HEK293 (cell line): ENCODE results near the gene QPCTL.

Experiments
- BCL11A ChIP-seq: fragments of 450-650 bp; formaldehyde crosslinking; IDR thresholded peaks from 2 replicates; pipeline ENCODE4 v1.5.1; 2016; ENCODE audit warnings: low read depth, missing biosample characterization, missing genetic modification characterization
- EGR2 ChIP-seq: fragments of 450-650 bp; formaldehyde crosslinking; IDR thresholded peaks from 2 replicates; pipeline ENCODE4 v1.5.1; 2016; ENCODE audit warnings: low read depth, missing biosample characterization, missing genetic modification characterization
- GLI4 ChIP-seq: fragments of 450-650 bp; formaldehyde crosslinking; IDR thresholded peaks from 2 replicates; pipeline ENCODE4 v1.5.1; 2016; ENCODE audit warnings: missing biosample characterization, missing genetic modification characterization
- OSR2 ChIP-seq: fragments of 450-650 bp; formaldehyde crosslinking; IDR thresholded peaks from 2 replicates; pipeline ENCODE4 v1.5.1; 2016; ENCODE audit warnings: missing biosample characterization, missing genetic modification characterization
- PATZ1 ChIP-seq: fragments of 450-650 bp; formaldehyde crosslinking; IDR thresholded peaks from 2 replicates; pipeline ENCODE4 v1.5.1; 2016; ENCODE audit warnings: missing biosample characterization, missing genetic modification characterization
- PRDM6 ChIP-seq: fragments of 450-650 bp; formaldehyde crosslinking; IDR thresholded peaks from 2 replicates; pipeline ENCODE4 v1.5.1; 2017; ENCODE audit warnings: missing biosample characterization, missing genetic modification characterization
- RBAK ChIP-seq: fragments of 450-650 bp; formaldehyde crosslinking; IDR thresholded peaks from 2 replicates; pipeline ENCODE4 v1.5.1; 2016; ENCODE audit warnings: missing biosample characterization, missing genetic modification characterization
- REST ChIP-seq: fragments of 450-650 bp; formaldehyde crosslinking; IDR thresholded peaks from 2 replicates; pipeline ENCODE4 v1.5.1; 2016; ENCODE audit warnings: missing biosample characterization, missing genetic modification characterization
- WT1 ChIP-seq: fragments of 450-650 bp; formaldehyde crosslinking; IDR thresholded peaks from 2 replicates; pipeline ENCODE4 v1.5.1; 2016; ENCODE audit warnings: missing biosample characterization, missing genetic modification characterization
- ZEB2 ChIP-seq: fragments of 450-650 bp; formaldehyde crosslinking; IDR thresholded peaks from 2 replicates; pipeline ENCODE4 v1.5.1; 2016; ENCODE audit warnings: missing biosample characterization, missing genetic modification characterization
- ZIC2 ChIP-seq: fragments of 450-650 bp; formaldehyde crosslinking; IDR thresholded peaks from 2 replicates; pipeline ENCODE4 v1.5.1; 2016; ENCODE audit warnings: missing biosample characterization, missing genetic modification characterization
- ZNF10 ChIP-seq: fragments of 450-650 bp; formaldehyde crosslinking; IDR thresholded peaks from 2 replicates; pipeline ENCODE4 v1.5.1; 2017; ENCODE audit warnings: missing biosample characterization, missing genetic modification characterization
- ZNF114 ChIP-seq: fragments of 450-650 bp; formaldehyde crosslinking; IDR thresholded peaks from 2 replicates; pipeline ENCODE4 v1.5.0; 2017; ENCODE audit warnings: missing biosample characterization, missing genetic modification characterization
- ZNF140 ChIP-seq: fragments of 450-650 bp; formaldehyde crosslinking; IDR thresholded peaks from 2 replicates; pipeline ENCODE4 v1.5.1; 2016; ENCODE audit warnings: missing biosample characterization, missing genetic modification characterization
- ZNF184 ChIP-seq: fragments of 450-650 bp; IDR thresholded peaks from 2 replicates; pipeline ENCODE4 v1.5.1; 2018; ENCODE audit warnings: missing biosample characterization, mild to moderate bottlenecking, missing genetic modification characterization
- ZNF23 ChIP-seq: fragments of 450-650 bp; formaldehyde crosslinking; IDR thresholded peaks from 2 replicates; pipeline ENCODE4 v1.5.1; 2016; ENCODE audit warnings: missing biosample characterization, missing genetic modification characterization, borderline replicate concordance
- ZNF354C ChIP-seq: fragments of 450-650 bp; formaldehyde crosslinking; IDR thresholded peaks from 2 replicates; pipeline ENCODE4 v1.5.1; 2016; ENCODE audit warnings: missing biosample characterization, missing genetic modification characterization, low read depth, borderline replicate concordance
- ZNF416 ChIP-seq: fragments of 450-650 bp; formaldehyde crosslinking; IDR thresholded peaks from 2 replicates; pipeline ENCODE4 v1.5.1; 2016; ENCODE audit warnings: missing biosample characterization, missing genetic modification characterization
- ZNF423 ChIP-seq: fragments of 450-650 bp; formaldehyde crosslinking; IDR thresholded peaks from 2 replicates; pipeline ENCODE4 v1.5.1; 2016; ENCODE audit warnings: missing biosample characterization, missing genetic modification characterization
- ZNF501 ChIP-seq: fragments of 450-650 bp; formaldehyde crosslinking; IDR thresholded peaks from 2 replicates; pipeline ENCODE4 v1.5.1; 2016; ENCODE audit warnings: missing biosample characterization, missing genetic modification characterization
- ZNF513 ChIP-seq: fragments of 450-650 bp; IDR thresholded peaks from 2 replicates; pipeline ENCODE4 v1.5.1; 2018; ENCODE audit warnings: missing biosample characterization, missing genetic modification characterization
- ZNF549 ChIP-seq: fragments of 450-650 bp; IDR thresholded peaks from 2 replicates; pipeline ENCODE4 v1.5.1; 2018; ENCODE audit warnings: missing biosample characterization, missing genetic modification characterization, mild to moderate bottlenecking, inconsistent platforms, moderate library complexity
- ZNF670 ChIP-seq: fragments of 450-650 bp; formaldehyde crosslinking; IDR thresholded peaks from 2 replicates; pipeline ENCODE4 v1.5.1; 2016; ENCODE audit warnings: missing biosample characterization, missing genetic modification characterization, low read depth
- ZNF747 ChIP-seq: fragments of 450-650 bp; formaldehyde crosslinking; IDR thresholded peaks from 2 replicates; pipeline ENCODE4 v1.5.1; 2016; ENCODE audit warnings: missing biosample characterization, missing genetic modification characterization
- ZSCAN18 ChIP-seq: fragments of 450-650 bp; formaldehyde crosslinking; IDR thresholded peaks from 2 replicates; pipeline ENCODE4 v1.5.1; 2016; ENCODE audit warnings: missing biosample characterization, missing genetic modification characterization
- ZSCAN5A ChIP-seq: fragments of 450-650 bp; formaldehyde crosslinking; IDR thresholded peaks from 2 replicates; pipeline ENCODE4 v1.5.1; 2016; ENCODE audit warnings: missing biosample characterization, missing genetic modification characterization

QPCTL gene

GRCh38 chr19:45730368-45731288 is 38.2 kb downstream of the QPCTL start, which contains the start of gene FBXO46 (continued):
- TF ChIP-seq BCL11A (tag by site-specific recombination): no peak
- TF ChIP-seq ZNF670 (tag by site-specific recombination): no peak
- no peak for TF ChIP-seq ZNF140 (tag by site-specific recombination)
- TF ChIP-seq ZNF513 (tag by site-specific recombination): no peak
- TF ChIP-seq ZSCAN5A (tag by site-specific recombination): no peak
- TF ChIP-seq ZEB2 (tag by site-specific recombination): peak; percentile 15; the same call in 1 of the 2 replicates
- TF ChIP-seq GLI4 (tag by site-specific recombination): 0 out of 2 replicates have a peak, but pooled peaks have one; percentile 15
- TF ChIP-seq ZNF10 (tag by site-specific recombination): no peak; the same call in 1 of the 2 replicates
- no peak for TF ChIP-seq PRDM6 (tag by site-specific recombination)
- peak; percentile 73; the same call in 1 of the 2 replicates for TF ChIP-seq ZNF501 (tag by site-specific recombination)
- TF ChIP-seq RBAK (tag by site-specific recombination): no peak
- peak; percentile 62; the same call in 1 of the 2 replicates for TF ChIP-seq ZIC2
- TF ChIP-seq PATZ1 (tag by site-specific recombination): peak; percentile 91
- TF ChIP-seq WT1 (tag by site-specific recombination): no peak
- peak; percentile 31; the same call in 1 of the 2 replicates for TF ChIP-seq REST (tag by site-specific recombination)
- no peak for TF ChIP-seq ZNF114
- TF ChIP-seq ZSCAN18: no peak
- no peak for TF ChIP-seq ZNF184 (tag by site-specific recombination)
- no peak for TF ChIP-seq ZNF549 (tag by site-specific recombination)
- peak; percentile 96 for TF ChIP-seq ZNF423 (tag by site-specific recombination)
- TF ChIP-seq ZNF416 (tag by site-specific recombination): no peak
- TF ChIP-seq ZNF354C (tag by site-specific recombination): no peak
- no peak for TF ChIP-seq ZNF23 (tag by site-specific recombination)
- no peak for TF ChIP-seq ZNF747 (tag by site-specific recombination)
- TF ChIP-seq EGR2 (tag by site-specific recombination): peak; percentile 52
- no peak for TF ChIP-seq OSR2 (tag by site-specific recombination)
